MG63 (cell line): ENCODE measurements around the gene NRG4. TPM values are rescaled to one million over a fixed set of nuclear protein-coding genes. Genes with fewer than 3 reads are reported as not detected.
A peak's percentile ranks its signal among the peaks of the same experiment; 100 is the strongest.

Source experiments
- DNase-seq: peaks from one replicate; pipeline ENCODE4 v3.0.0-alpha.2; 2020
- H3K27me3 ChIP-seq: fragments of 250-450 bp; sonication (Bioruptor Pico); 2 replicates; pipeline ENCODE4 v1.5.1; 2020; ENCODE audit warnings: mild to moderate bottlenecking, moderate library complexity
- H3K36me3 ChIP-seq: fragments of 250-450 bp; sonication (Bioruptor Pico); 2 replicates; pipeline ENCODE4 v1.5.1; 2020; ENCODE audit warnings: mild to moderate bottlenecking, moderate library complexity
- H3K4me3 ChIP-seq: fragments of 250-450 bp; sonication (Bioruptor Pico); 2 replicates; pipeline ENCODE4 v1.5.1; 2020; ENCODE audit warnings: mild to moderate bottlenecking, moderate library complexity
- H3K9me3 ChIP-seq: fragments of 250-450 bp; sonication (Bioruptor Pico); 2 replicates; pipeline ENCODE4 v1.5.1; 2020; ENCODE audit warnings: mild to moderate bottlenecking, moderate library complexity
- total RNA-seq: library from RNA; depleted of rRNA; stranded (reverse); fragments of >200 nt; shearing (Covaris generic); gene quantifications from 2 replicates; pipeline ENCODE4 v1.2.3, GENCODE V29; 2014; ENCODE audit warnings: low replicate concordance

The NRG4 gene
- total RNA-seq, 1 experiment from 2014 or later: 1.1 TPM

DNA sequence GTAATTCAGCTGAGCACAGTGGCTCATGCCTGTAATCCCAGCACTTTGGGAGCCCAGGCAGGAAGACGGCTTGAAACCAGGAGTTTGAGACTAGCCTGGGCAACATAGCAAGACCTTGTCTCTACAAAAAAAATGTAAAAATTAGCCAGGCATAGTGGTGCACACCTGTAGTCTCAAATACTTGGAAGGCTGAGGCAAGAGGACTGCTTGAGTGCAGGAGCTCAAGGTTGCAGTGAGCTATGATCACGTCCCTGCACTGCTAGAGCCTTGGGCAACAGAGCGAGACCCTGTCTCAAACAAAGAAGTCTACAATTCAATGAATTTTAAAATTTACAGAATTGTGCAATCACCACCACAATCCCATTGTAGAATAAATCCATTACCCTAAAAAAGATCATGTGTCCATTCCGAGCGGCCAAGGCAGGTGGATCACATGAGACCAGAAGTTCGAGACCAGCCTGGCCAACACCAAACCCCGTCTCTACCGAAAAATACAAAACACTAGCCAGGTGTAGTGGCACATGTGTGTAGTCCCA is 63.4 kb downstream of the NRG4 start:
- H3K9me3 ChIP-seq: no peaks in the 10 kb centered on the region
- no peaks in the 10 kb centered on the region for H3K36me3 ChIP-seq
- H3K27me3 ChIP-seq: no peaks in the 10 kb centered on the region
- DNase-seq: no peak
- no peak overlapping the region for H3K4me3 ChIP-seq

- no peaks in the 10 kb centered on the region for H3K36me3 ChIP-seq
- no peak overlapping the region for H3K4me3 ChIP-seq
- H3K27me3 ChIP-seq: no peaks in the 10 kb centered on the region
- peak; percentile 82 for DNase-seq
- no peaks in the 10 kb centered on the region for H3K9me3 ChIP-seq
Measured at GRCh38 chr15:75947092-75947491, 65.1 kb downstream of the NRG4 start.

- H3K36me3 ChIP-seq: no peaks in the 10 kb centered on the region
- DNase-seq: no peak
- no peak overlapping the region for H3K4me3 ChIP-seq
- no peaks in the 10 kb centered on the region for H3K27me3 ChIP-seq
- H3K9me3 ChIP-seq: no peaks in the 10 kb centered on the region
Measured at GRCh38 chr15:75945953-75946352, 66.3 kb downstream of the NRG4 start.

DNA sequence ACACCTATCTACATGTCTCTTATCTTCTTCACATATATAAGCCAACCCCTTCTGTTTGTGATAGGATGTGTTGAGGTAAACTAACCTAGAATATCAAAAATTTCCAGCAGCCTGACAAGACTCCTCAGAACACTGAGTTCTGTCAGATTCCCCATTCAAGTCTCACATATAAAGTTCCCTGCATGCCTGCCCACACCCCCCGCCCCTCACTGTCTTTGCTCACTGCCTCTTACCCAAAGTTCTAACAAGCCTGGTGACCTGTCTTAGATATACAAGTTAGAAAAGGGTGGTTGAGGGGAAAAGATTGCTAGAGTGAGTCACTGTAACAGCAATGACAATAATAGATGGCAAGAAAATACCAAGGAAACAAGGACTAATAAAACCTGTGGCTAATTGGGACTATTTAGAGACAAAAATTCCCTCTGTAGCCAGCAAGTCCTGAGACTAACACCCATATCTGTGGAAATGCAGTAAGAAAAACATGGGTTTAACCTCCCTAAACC is 68.5 kb downstream of the NRG4 start:
- no peaks in the 10 kb centered on the region for H3K9me3 ChIP-seq
- no peak for DNase-seq
- H3K36me3 ChIP-seq: no peaks in the 10 kb centered on the region; the same call in 1 of the 2 replicates
- no peak overlapping the region for H3K4me3 ChIP-seq
- H3K27me3 ChIP-seq: no peaks in the 10 kb centered on the region

DNA sequence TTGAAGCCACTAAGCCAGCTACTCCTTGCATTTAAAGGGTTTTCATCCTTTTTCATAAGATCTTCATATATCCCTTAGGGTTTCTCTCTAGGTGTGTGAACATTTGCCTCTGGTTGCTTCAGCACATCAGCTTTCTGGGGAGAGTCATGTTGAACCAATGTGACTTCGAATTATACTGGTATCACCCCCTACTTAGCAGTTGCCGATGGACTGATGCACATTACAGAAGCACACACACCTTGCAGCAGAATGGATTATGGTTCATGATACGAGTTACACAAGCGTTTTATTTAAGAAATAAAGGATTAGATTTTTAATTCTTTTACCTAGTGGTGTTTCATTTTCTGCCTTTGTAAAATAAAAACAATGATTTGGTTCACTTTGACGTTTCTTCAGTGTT is 69.0 kb downstream of the NRG4 start:
- Histone ChIP-seq H3K4me3 (no peak overlapping the region), H3K36me3 (peaks cover 5% of the 10 kb centered on the region; the same call in 1 of the 2 replicates), H3K9me3 (no peaks in the 10 kb centered on the region), H3K27me3 (no peaks in the 10 kb centered on the region)
- no peak for DNase-seq

DNA sequence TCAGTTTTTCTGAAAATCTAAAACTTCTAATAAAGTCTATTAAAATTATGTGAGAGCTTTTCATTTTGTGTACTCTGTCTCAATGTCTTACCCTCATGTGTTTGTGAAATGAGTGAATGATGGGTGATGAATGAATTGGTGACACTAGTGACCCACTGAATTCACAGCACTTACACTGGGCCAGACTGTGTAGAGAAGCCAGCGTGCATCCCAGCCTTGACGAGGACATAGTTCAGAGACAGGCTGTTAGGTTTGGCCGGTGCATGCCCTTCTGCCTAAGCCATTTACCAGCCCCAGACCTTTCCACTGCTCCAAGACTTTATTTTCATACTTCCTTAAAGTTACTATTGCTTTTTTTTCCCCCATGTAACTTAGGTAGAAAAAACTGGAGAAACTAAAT is 69.8 kb downstream of the NRG4 start:
- no peak overlapping the region for H3K4me3 ChIP-seq
- no peak for DNase-seq

GRCh38 chr15:75930866-75931265 is 81.4 kb downstream of the NRG4 start:
- DNase-seq: no peak
- Histone ChIP-seq H3K36me3 (peaks cover 47% of the 10 kb centered on the region), H3K4me3 (no peak overlapping the region), H3K27me3 (no peaks in the 10 kb centered on the region), H3K9me3 (no peaks in the 10 kb centered on the region)

More for the DNA sequence above, 69.8 kb downstream of the NRG4 start:
- peaks cover 9% of the 10 kb centered on the region; the same call in 1 of the 2 replicates for H3K36me3 ChIP-seq
- no peaks in the 10 kb centered on the region for H3K9me3 ChIP-seq
- no peaks in the 10 kb centered on the region for H3K27me3 ChIP-seq

DNA sequence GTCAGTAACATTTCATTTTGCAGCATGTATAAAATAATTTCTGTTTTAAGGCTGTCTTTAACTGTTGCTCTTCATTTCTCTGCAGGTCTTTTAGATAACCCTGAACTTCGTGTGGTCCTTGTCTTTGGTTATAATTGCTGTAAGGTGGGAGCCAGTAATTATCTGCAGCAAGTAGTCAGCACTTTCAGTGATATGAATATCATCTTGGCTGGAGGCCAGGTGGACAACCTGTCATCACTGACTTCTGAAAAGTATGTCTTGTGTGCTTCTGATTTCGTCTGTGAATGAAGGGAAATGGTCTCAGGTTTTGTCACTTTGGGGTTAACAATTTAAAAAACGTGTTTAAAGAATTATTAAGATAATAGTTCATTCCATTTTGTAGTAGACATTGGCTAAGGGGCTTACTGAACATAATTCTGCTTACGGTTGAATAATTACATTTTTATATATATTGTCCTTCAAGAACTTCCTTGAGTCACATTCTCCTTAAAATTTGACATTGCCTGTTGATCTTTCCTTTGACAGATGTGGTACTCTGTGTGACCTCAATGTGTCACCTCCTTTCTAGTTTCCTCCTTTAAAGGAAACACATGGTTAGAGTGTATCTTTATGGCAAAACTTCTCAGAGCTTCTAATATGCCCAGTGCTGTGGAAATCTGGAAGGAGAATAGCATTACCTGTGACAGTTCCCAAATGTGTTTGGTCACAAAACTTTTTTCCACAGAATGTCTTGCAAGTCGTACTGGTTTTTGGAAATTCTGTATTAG is 82.2 kb downstream of the NRG4 start:
- DNase-seq: no peak
- Histone ChIP-seq H3K27me3 (no peaks in the 10 kb centered on the region), H3K36me3 (peaks cover 41% of the 10 kb centered on the region), H3K9me3 (no peaks in the 10 kb centered on the region), H3K4me3 (no peak overlapping the region)

GRCh38 chr15:75928680-75929608 is 83.3 kb downstream of the NRG4 start:
- DNase-seq: no peak
- H3K4me3 ChIP-seq: no peak overlapping the region
- peaks cover 40% of the 10 kb centered on the region for H3K36me3 ChIP-seq

GRCh38 chr15:75927601-75928000 is 84.6 kb downstream of the NRG4 start:
- DNase-seq: no peak
- peaks cover 29% of the 10 kb centered on the region for H3K36me3 ChIP-seq
- no peaks in the 10 kb centered on the region for H3K27me3 ChIP-seq
- H3K4me3 ChIP-seq: no peak overlapping the region
- no peaks in the 10 kb centered on the region for H3K9me3 ChIP-seq

More at GRCh38 chr15:75928680-75929608, 83.3 kb downstream of the NRG4 start:
- no peaks in the 10 kb centered on the region for H3K9me3 ChIP-seq
- no peaks in the 10 kb centered on the region for H3K27me3 ChIP-seq

GRCh38 chr15:75926931-75927330 is 85.3 kb downstream of the NRG4 start:
- Histone ChIP-seq H3K9me3 (no peaks in the 10 kb centered on the region), H3K27me3 (no peaks in the 10 kb centered on the region), H3K4me3 (no peak overlapping the region), H3K36me3 (peaks cover 23% of the 10 kb centered on the region)
- no peak for DNase-seq

GRCh38 chr15:75925440-75925839 is 86.8 kb downstream of the NRG4 start:
- no peaks in the 10 kb centered on the region for H3K9me3 ChIP-seq
- no peak for DNase-seq
- peaks cover 19% of the 10 kb centered on the region for H3K36me3 ChIP-seq
- no peaks in the 10 kb centered on the region for H3K27me3 ChIP-seq
- H3K4me3 ChIP-seq: no peak overlapping the region

DNA sequence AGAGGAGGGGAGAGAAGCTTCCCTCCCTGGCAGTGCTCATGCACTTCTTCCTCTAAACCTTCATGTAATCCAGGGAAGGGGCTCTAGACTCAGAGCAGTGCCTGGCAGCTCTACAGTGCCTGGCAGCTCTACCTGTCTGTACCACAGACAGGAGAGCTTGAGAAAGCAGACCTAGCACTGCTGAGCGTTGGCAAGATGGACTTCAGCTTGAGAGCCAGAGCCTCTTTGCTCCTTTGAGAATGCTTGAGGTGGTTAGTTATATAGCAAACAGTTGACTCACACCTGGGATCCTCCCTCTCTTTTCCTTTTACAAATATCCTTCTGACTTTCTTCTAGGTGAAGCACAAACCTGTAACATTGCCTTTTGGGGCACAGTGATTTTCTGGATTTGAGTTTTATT is 87.6 kb downstream of the NRG4 start:
- H3K36me3 ChIP-seq: peaks cover 20% of the 10 kb centered on the region
- DNase-seq: no peak
- no peak overlapping the region for H3K4me3 ChIP-seq
- no peaks in the 10 kb centered on the region for H3K9me3 ChIP-seq
- no peaks in the 10 kb centered on the region for H3K27me3 ChIP-seq

- Histone ChIP-seq H3K4me3 (no peak overlapping the region), H3K9me3 (no peaks in the 10 kb centered on the region), H3K27me3 (no peaks in the 10 kb centered on the region), H3K36me3 (peaks cover 26% of the 10 kb centered on the region)
- DNase-seq: no peak
Measured at GRCh38 chr15:75923756-75924155, 88.5 kb downstream of the NRG4 start.

- DNase-seq: peak; percentile 80
- Histone ChIP-seq H3K27me3 (no peaks in the 10 kb centered on the region), H3K36me3 (peaks cover 37% of the 10 kb centered on the region), H3K4me3 (no peak overlapping the region), H3K9me3 (no peaks in the 10 kb centered on the region)
Measured at GRCh38 chr15:75921732-75922703, 90.2 kb downstream of the NRG4 start.

DNA sequence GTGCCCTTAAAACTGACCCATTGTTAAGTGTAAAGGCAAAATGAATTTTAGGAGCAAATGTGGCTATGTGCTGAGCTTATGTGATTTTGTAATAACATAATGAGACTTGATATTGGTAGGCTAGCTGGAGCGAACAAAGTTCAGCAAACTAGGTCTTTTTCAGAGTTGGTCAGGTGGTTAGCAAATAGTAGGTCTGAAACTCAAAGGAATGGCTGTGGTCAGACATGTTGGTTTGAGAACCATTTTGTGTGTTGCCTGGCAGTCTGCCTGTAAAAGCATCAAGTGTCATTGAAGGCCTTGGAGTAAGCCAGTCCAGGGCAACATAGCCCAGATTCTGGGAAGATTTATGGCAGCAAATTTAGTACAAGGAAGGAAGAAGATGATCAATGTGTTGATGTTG is 92.1 kb downstream of the NRG4 start:
- peaks cover 42% of the 10 kb centered on the region for H3K36me3 ChIP-seq
- DNase-seq: no peak

More for the DNA sequence above, 92.1 kb downstream of the NRG4 start:
- Histone ChIP-seq H3K9me3 (no peaks in the 10 kb centered on the region), H3K27me3 (no peaks in the 10 kb centered on the region), H3K4me3 (no peak overlapping the region)
